Breast epithelium (tissue), 4 donors: ENCODE measurements around the gene GNE. TPM values are rescaled to one million over a fixed set of nuclear protein-coding genes. Genes with fewer than 3 reads are reported as not detected.

ENCODE experiments used
- DNase-seq, 2 donors: peaks; one replicate each; pipeline ENCODE4 v3.0.0-alpha.2; 2019; ENCODE audit warnings: low spot score in 2 of 2
- H3K27ac ChIP-seq, 2 donors: fragments of 200-600 bp; sonication (generic) in 1 of 2; one replicate each; pipeline ENCODE4 v1.5.1; 2016 to 2019; ENCODE audit warnings: mild to moderate bottlenecking in 1 of 2
- H3K27me3 ChIP-seq, 2 donors: fragments of 200-600 bp; sonication (generic) in 1 of 2; one replicate each; pipeline versions ENCODE4 v1.5.1 to v1.6.0; 2017 to 2019; ENCODE audit warnings: control low read depth in 1 of 2, mild to moderate bottlenecking in 1 of 2
- H3K36me3 ChIP-seq: fragments of 200-600 bp; one replicate; pipeline ENCODE4 v1.5.1; 2019
- H3K4me1 ChIP-seq, 2 donors: fragments of 200-600 bp; sonication (generic); one replicate each; pipeline ENCODE4 v1.5.1; 2016 to 2019; ENCODE audit warnings: control low read depth in 1 of 2
- H3K4me3 ChIP-seq, 3 donors: fragments of 200-600 bp; sonication (generic); 1 replicate in 2 of 3; 2 replicates in 1 of 3; pipeline ENCODE4 v1.5.1; 2016 to 2019; ENCODE audit warnings: mild to moderate bottlenecking in 3 of 3, moderate library complexity in 2 of 3
- H3K9me3 ChIP-seq, 2 donors: fragments of 200-600 bp; sonication (generic) in 1 of 2; one replicate each; pipeline ENCODE4 v1.5.1; 2016 to 2019; ENCODE audit warnings: control low read depth in 1 of 2
- POLR2A ChIP-seq: fragments of 450-650 bp; IDR thresholded peaks from one replicate; pipeline ENCODE4 v1.6.1; 2016; ENCODE audit warnings: antibody characterized with exemption, mild to moderate bottlenecking, moderate library complexity
- POLR2AphosphoS5 ChIP-seq, 3 donors: sonication (generic); formaldehyde crosslinking; IDR thresholded peaks; one replicate each; pipeline ENCODE4 v1.6.1; 2017; ENCODE audit warnings: antibody characterized with exemption in 3 of 3
- intact Hi-C: fragments of 100-400 bp; cut with DNase I; formaldehyde crosslinking; loops from one replicate; pipeline ENCODE4 v1.15.1; 2023; ENCODE audit warnings: low total_unique reads
- total RNA-seq, 3 donors: library from RNA; depleted of rRNA; stranded (reverse); fragments of >200 nt; gene quantifications; one replicate each; pipeline ENCODE4 v1.1.0, GENCODE V29; 2016
- TF ChIP-seq, protein P1 (sequence below), 3 donors: fragments of 450-650 bp; IDR thresholded peaks; one replicate each; pipeline ENCODE4 v1.5.1; 2016 to 2017; ENCODE audit warnings: antibody characterized with exemption in 3 of 3, mild to moderate bottlenecking in 3 of 3, moderate library complexity in 3 of 3

Gene GNE
- total RNA-seq, 3 donors from 2014 or later, result 24.9 to 38.2 (median 35.1) TPM

DNA sequence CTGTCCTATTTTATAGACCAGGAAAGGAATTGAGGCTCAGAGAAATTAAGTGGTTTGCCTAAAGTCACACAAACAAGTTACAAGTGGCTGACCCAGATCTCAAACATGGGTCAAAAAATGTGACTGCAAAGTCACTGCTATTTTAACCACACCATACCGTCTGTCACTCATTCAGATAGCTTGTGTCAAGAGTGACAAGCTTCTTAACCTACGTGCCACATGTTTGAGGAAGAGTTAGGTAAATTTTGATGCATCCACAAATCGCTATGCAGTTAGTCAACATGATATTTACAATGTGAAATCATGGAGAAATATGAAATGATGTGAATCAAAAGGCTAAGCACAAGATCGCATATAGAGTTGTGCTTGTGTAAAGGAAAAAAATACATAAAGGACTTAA, 22.7 kb upstream of the GNE start:
- H3K4me3 ChIP-seq, result no peak overlapping the region
- TF ChIP-seq POLR2AphosphoS5 (IDR thresholded peaks at IDR 0.05), result no peak
- TF ChIP-seq, protein P1, sequence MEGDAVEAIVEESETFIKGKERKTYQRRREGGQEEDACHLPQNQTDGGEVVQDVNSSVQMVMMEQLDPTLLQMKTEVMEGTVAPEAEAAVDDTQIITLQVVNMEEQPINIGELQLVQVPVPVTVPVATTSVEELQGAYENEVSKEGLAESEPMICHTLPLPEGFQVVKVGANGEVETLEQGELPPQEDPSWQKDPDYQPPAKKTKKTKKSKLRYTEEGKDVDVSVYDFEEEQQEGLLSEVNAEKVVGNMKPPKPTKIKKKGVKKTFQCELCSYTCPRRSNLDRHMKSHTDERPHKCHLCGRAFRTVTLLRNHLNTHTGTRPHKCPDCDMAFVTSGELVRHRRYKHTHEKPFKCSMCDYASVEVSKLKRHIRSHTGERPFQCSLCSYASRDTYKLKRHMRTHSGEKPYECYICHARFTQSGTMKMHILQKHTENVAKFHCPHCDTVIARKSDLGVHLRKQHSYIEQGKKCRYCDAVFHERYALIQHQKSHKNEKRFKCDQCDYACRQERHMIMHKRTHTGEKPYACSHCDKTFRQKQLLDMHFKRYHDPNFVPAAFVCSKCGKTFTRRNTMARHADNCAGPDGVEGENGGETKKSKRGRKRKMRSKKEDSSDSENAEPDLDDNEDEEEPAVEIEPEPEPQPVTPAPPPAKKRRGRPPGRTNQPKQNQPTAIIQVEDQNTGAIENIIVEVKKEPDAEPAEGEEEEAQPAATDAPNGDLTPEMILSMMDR (IDR thresholded peaks at IDR 0.05), result no peak
- no peak overlapping the region for H3K27ac ChIP-seq
- H3K9me3 ChIP-seq, result no peaks in the 10 kb centered on the region
- intact Hi-C loops, result no loop called here
- no peaks in the 10 kb centered on the region for H3K36me3 ChIP-seq
- no peaks in the 10 kb centered on the region for H3K4me1 ChIP-seq
- H3K27me3 ChIP-seq, result no peaks in the 10 kb centered on the region
- DNase-seq, result no peak

DNA sequence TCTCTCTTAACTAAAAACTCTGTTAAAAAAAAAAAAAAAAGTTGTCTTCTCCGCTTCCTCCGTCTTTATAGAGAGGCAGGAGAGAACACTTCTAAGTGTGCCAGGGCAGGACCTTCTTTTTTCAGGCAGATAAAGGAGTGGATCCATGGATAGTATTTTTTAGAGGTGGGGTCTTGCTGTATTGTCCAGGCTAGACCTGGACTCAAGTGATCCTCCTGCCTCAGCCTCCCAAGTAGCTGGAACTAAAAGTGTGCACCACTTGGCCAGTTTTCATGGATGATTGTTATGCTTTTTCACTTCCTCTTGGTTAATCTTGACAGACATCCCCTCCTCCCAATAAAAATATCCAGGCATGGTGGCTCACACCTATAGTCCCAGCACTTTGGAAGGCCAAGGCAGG, 20.0 kb upstream of the GNE start:
- intact Hi-C loops, result no loop called here
- no peaks in the 10 kb centered on the region for H3K9me3 ChIP-seq
- no peaks in the 10 kb centered on the region for H3K36me3 ChIP-seq
- H3K27me3 ChIP-seq, result no peaks in the 10 kb centered on the region
- no peak for DNase-seq
- H3K4me1 ChIP-seq, result no peaks in the 10 kb centered on the region
- TF ChIP-seq POLR2A (no peak), POLR2AphosphoS5 (IDR thresholded peaks at IDR 0.05) (no peak)
- TF ChIP-seq, protein P1 (IDR thresholded peaks at IDR 0.05), result no peak
- H3K4me3 ChIP-seq, result no peak overlapping the region
- H3K27ac ChIP-seq, result no peak overlapping the region

DNA sequence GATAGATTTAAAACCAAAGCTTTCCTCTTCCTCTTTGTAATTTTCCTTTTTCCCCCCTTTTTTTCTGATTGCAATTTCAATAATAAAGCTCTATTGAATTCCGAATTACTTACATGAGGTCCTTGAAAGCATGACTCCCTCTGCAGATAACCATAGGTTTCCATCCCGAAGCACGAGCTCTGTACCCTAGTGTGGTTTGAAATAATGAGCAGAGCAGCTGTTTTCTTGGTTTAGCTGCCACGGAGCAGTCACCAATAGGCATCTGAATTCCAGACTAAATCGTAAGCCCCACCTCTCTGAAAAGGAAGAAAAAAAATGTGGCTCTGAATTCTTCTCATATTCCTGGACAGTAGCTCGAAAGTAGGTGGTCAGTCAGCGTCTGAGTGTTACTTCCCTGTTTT, 18.5 kb upstream of the GNE start:
- no peaks in the 10 kb centered on the region for H3K36me3 ChIP-seq
- H3K4me3 ChIP-seq, result peak overlapping the region in 2 of 3 donors; percentile 13 to 19
- no peaks in the 10 kb centered on the region for H3K27me3 ChIP-seq
- peak overlapping the region in 1 of 2 donors; percentile 16 for H3K27ac ChIP-seq
- TF ChIP-seq POLR2A (no peak), POLR2AphosphoS5 (IDR thresholded peaks at IDR 0.05) (no peak)
- TF ChIP-seq, protein P1 (IDR thresholded peaks at IDR 0.05), result no peak
- H3K9me3 ChIP-seq, result no peaks in the 10 kb centered on the region
- intact Hi-C loops, result no loop called here
- no peak for DNase-seq
- no peaks in the 10 kb centered on the region for H3K4me1 ChIP-seq

DNA sequence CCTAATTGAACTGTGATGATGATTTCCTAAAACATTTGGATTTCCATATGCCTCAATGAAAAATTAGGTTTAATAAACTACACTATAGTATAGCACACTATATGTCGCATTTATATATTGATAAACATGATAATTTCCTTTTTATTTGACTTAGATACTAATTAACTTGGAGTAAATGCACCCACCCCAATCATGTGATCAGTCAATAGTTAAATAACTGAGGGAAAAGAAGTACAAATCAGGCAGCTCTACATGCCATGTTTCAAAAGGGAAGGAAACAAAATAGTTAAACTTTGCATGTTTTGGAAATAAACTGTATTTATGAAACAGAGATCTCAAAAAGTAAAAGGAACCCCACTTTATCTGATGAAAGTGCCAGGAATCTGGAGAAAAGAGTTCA, 18.0 kb upstream of the GNE start:
- TF ChIP-seq POLR2A, result no peak
- no peak for TF ChIP-seq POLR2AphosphoS5 (IDR thresholded peaks at IDR 0.05)
- TF ChIP-seq, protein P1 (IDR thresholded peaks at IDR 0.05), result no peak
- Histone ChIP-seq H3K36me3 (no peaks in the 10 kb centered on the region), H3K27ac (peak overlapping the region in 1 of 2 donors; percentile 16), H3K4me3 (peak overlapping the region in 2 of 3 donors; percentile 13 to 19), H3K4me1 (no peaks in the 10 kb centered on the region), H3K27me3 (no peaks in the 10 kb centered on the region), H3K9me3 (no peaks in the 10 kb centered on the region)
- no peak for DNase-seq
- intact Hi-C loops, result no loop called here

DNA sequence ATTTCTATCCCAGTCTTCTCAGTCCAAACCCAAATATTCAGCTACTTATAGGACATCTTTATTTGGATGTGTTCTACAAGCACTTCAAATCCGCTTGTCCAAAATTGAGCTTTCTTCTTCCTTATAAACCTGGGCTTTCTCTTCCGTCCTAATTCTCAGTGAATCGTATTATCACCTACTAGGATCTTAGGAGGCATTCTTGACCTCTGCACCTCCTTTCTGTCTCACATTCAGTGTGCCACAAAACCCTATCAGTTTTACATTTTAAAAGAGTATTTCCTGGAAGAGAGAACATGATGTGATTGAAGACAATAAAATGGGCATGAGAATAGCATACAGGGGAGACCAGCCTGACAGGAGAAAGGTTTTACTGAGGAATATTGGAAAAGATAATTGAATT, 16.8 kb upstream of the GNE start:
- TF ChIP-seq, protein P1 (IDR thresholded peaks at IDR 0.05), result no peak
- TF ChIP-seq POLR2AphosphoS5 (IDR thresholded peaks at IDR 0.05) (no peak), POLR2A (no peak)
- Histone ChIP-seq H3K4me3 (no peak overlapping the region), H3K9me3 (no peaks in the 10 kb centered on the region), H3K4me1 (no peaks in the 10 kb centered on the region), H3K27me3 (no peaks in the 10 kb centered on the region), H3K27ac (no peak overlapping the region), H3K36me3 (no peaks in the 10 kb centered on the region)
- intact Hi-C loops, result no loop called here
- DNase-seq, result no peak
